ENCODE measurements around the gene BAHCC1.
A peak's percentile ranks its signal among the peaks of the same experiment; 100 is the strongest.

Gene BAHCC1

GRCh38 chr17:81482673-81483072 lies 87.4 kb downstream of the BAHCC1 start:
- DNase-seq, result no peak

- DNase-seq, result no peak
These were observed 88.0 kb downstream of the BAHCC1 start for GRCh38 chr17:81483085-81483861.

GRCh38 chr17:81483862-81484194 lies 88.6 kb downstream of the BAHCC1 start:
- DNase-seq, result no peak

GRCh38 chr17:81484195-81484979 lies 89.1 kb downstream of the BAHCC1 start:
- peak; percentile 81 to 82 for DNase-seq

GRCh38 chr17:81486199-81486810 lies 91.0 kb downstream of the BAHCC1 start:
- no peak for DNase-seq

GRCh38 chr17:81487089-81487486 lies 91.8 kb downstream of the BAHCC1 start:
- no peak for DNase-seq

GRCh38 chr17:81487487-81488275 lies 92.4 kb downstream of the BAHCC1 start:
- DNase-seq, result peak; percentile 67 to 74

GRCh38 chr17:81488276-81488860 lies 93.1 kb downstream of the BAHCC1 start:
- no peak for DNase-seq

GRCh38 chr17:81489012-81489997 lies 94.0 kb downstream of the BAHCC1 start:
- no peak for DNase-seq

GRCh38 chr17:81489998-81490992 lies 95.0 kb downstream of the BAHCC1 start:
- DNase-seq, result no peak

- no peak for DNase-seq
These were observed 95.9 kb downstream of the BAHCC1 start for GRCh38 chr17:81491181-81491581.

- DNase-seq, result no peak
These were observed 96.5 kb downstream of the BAHCC1 start for GRCh38 chr17:81491761-81492160.

GRCh38 chr17:81492202-81492601 lies 96.9 kb downstream of the BAHCC1 start:
- no peak for DNase-seq

GRCh38 chr17:81492706-81493105 lies 97.4 kb downstream of the BAHCC1 start:
- no peak for DNase-seq

- DNase-seq, result no peak
These were observed 98.2 kb downstream of the BAHCC1 start for GRCh38 chr17:81493198-81494038.

- DNase-seq, result no peak
These were observed 99.5 kb downstream of the BAHCC1 start for GRCh38 chr17:81494626-81495377.

- DNase-seq, result no peak
These were observed 103.8 kb downstream of the BAHCC1 start for GRCh38 chr17:81498953-81499600.

- no peak for DNase-seq
These were observed 104.3 kb downstream of the BAHCC1 start for GRCh38 chr17:81499601-81499970.
